GM21723 (cell line): ENCODE measurements around the gene AIF1L.
"Not testable (repeated sequence)": the region's sequence is repeated elsewhere in the genome, so short reads cannot be mapped to it uniquely, and the experiment has no call there.

Experiments
- ATAC-seq: cut with Tn5 transposase; IDR thresholded peaks from one replicate; pipeline ENCODE4 v1.9.1; 2021; ENCODE audit warnings: mild to moderate bottlenecking, moderate library complexity; ENCODE audit not compliant: unreplicated experiment

The AIF1L gene

DNA sequence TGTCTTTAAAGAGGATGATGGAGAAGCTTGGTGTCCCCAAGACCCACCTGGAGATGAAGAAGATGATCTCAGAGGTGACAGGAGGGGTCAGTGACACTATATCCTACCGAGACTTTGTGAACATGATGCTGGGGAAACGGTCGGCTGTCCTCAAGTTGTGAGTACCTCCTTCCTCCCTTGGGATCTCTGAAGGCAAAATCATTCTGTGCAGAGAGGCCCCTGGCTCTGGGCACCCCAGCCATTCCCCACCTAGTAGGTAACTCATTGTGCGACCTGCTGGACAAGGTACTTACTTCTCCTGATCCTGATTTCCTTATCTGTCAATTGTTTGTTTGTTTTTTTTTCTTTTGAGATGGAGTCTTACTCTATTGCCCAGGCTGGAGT is 21.4 kb downstream of the AIF1L start:
- no peak for ATAC-seq

DNA sequence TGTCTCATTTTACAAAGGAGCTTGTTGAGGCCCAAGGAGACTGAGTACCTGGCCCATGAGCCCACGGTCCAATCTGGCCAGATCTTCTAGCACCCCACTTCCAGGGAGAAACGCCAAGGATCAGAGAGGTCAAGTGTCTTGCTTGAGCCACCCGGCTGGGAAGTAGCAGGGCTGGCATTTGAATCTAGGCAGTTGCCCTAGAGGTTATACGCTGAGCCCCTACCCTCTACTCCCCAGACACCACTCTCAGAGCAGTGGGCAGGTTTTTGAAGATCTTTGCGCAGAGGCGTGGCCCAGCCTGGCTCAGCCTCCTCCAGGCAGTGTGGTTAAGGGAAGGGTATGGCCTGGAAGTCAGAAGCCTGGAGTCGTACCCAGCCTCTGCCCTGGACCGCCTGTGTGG is 23.3 kb downstream of the AIF1L start:
- no peak for ATAC-seq

DNA sequence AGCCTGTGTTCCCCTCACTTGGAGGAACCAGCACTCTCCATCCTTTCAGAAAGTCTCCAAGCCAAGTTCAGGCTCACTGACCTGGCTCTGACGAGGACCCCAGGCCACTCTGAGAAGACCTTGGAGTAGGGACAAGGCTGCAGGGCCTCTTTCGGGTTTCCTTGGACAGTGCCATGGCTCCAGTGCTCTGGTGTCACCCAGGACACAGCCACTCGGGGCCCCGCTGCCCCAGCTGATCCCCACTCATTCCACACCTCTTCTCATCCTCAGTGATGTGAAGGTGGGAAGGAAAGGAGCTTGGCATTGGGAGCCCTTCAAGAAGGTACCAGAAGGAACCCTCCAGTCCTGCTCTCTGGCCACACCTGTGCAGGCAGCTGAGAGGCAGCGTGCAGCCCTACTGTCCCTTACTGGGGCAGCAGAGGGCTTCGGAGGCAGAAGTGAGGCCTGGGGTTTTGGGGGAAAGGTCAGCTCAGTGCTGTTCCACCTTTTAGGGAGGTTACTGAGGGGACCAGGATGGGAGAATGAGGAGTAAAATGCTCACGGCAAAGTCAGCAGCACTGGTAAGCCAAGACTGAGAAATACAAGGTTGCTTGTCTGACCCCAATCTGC is 24.4 kb downstream of the AIF1L start:
- no peak for ATAC-seq

DNA sequence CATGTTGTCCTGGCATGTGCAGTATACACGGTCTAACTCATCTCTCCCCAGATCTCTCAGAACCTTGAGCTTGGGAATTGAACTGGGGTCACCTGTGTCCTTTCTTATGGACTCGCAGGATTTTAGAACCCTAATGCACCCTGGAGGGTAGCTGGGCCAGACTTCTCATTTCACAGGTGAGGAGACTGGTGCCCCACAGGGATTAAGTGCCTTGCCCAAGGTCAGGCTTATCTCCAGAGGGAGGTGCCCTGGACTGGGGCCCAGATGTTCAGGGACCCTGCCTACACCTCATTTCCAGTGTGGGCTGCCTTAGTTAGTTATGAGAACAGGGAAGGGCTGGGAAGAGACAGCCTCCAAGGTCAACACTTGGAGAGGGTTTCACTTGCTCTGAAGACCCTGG is 25.0 kb downstream of the AIF1L start:
- ATAC-seq = no peak

DNA sequence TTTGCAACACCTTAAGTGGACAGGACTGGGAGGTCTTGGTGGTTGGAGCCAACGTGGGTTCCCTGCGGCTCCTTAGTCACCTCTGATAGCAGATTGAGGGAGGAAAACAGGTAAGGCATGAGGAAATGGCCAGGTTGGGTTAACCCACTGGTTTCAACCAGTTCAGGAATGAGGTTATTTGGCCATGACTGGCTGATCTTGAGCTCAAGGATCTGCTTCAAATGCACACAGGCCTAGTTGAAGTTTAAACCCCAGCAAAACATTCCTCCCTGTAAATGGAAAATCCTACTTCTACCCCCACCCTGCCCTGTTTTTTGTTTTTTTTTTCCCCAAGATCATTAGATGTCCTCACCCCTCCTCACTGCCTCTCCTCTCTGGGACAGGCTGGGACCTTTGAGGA is 25.8 kb downstream of the AIF1L start:
- ATAC-seq = no peak

DNA sequence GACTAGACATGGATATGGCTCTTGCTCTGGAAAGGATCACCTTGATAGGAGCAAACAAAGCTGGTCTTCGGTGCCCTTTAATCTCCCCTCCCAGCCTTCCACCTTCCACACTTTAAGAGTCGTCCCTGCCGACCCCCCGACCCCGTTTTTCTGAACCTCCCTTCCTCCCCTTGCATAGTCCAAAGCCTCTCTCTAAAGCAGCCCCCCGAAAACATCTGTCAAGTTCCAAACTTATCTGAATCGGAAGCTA is 28.6 kb downstream of the AIF1L start:
- ATAC-seq = no peak

DNA sequence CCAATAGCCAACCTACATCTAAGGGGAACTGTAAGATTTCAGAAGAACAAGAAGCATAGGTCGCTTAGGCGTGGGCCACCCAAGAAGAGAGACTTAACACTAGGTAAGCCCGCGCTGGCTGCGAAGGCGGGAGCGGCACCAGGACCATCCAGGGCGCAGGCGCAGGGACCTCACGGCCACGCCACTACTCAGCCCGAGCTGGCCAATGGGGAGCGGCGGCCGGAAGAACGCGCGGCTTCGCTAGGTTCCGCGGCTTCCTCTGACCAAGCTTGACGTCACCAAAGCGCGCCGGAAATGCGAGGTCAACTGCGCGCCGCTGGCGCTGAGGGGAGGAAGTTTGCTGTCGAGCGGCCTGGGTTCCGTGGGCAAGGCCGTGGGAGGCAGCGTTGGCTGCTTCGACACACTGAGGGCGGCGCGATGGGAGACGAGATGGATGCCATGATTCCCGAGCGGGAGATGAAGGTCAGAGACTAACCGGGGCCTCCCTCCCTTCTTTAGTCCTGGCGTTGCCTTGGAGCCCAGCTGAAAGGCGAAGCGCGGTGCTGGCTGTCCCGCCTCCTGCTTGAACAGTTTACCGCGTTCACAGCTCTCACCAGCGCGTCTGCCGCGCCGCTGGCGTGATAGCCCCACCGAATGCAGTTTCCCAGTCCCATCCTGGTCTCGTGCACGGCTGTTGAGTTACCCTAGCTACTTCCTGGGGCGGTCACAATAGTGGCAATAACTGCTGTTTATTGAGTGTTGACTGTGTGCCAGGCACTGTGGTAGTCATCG is 29.1 kb downstream of the AIF1L start, which contains the start of gene NUP214:
Gene NUP214, plus strand, starts transcription at position 299 of the 771 bp plus-strand sequence. Its CDS starts 119 bp downstream, at position 418.
- peak; percentile 93 for ATAC-seq

DNA sequence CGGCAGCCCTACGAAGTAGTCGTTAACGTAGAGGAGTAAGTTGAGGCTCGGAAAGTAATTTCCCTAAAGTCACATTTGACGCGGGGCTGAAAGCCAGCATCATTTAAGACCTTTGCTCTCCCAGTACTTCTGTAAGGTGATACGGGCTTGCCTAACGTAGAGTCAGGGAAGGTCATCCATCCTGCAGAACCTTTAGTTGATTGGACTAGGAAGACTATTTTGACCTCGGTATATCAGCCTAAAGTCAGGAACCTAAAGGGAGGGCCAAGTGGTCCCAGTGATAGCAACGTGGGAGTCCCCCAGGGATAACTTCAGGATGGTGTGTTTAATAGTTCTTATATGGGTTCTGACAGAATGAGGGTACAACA is 29.7 kb downstream of the AIF1L start:
- ATAC-seq = no peak

DNA sequence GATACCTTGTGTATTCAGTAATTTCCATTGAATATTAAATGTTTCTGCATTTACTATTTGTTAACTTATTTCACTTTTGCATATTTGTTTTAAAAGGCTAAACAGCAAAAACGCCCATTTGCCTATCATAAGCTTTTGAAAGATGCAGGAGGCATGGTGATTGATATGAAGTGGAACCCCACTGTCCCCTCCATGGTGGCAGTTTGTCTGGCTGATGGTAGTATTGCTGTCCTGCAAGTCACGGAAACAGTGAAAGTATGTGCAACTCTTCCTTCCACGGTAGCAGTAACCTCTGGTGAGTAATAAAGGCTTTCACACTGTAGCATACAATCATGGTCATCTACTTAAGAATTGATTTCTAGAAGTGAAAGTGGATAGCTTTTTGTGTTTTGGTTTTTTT is 32.9 kb downstream of the AIF1L start:
- ATAC-seq = no peak

DNA sequence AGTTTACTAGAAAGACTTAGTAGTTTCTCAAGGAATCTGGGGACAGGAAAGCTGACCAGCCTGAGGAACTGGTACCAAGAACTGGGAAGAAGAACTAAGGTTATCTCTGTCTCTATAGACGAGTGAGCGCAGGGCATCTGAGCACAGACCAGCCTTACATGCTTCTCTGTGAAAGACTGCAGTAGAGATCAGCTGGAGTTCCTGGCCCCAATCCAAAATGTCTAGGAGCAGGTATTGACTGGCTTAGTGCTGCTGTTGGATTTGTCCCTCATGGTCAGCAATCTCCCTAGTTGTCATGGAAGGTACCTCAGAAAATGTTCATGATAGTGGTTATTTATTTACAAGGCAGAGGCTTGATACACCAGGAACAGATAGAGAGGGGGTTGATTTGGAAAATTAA is 42.3 kb downstream of the AIF1L start:
- ATAC-seq = no peak

DNA sequence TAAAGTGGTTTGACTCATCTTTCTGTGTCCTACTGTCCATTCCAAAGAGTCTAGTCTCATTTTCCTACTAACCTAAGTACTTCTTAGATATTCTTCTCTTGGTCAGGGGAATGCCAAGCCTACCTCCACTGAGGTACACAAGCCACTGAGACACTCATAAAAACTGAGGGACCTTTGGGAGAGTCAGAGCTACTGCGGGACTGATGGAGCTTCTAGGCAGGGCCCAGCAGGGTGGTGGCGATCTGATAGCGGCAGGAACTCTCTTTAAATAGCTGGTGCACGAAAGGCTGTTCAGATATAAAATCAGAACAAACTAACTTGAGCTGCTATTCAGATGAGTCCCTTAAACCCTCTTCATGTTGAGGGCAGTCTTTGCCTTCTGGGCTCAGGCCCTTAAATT is 43.8 kb downstream of the AIF1L start:
- ATAC-seq = no peak

DNA sequence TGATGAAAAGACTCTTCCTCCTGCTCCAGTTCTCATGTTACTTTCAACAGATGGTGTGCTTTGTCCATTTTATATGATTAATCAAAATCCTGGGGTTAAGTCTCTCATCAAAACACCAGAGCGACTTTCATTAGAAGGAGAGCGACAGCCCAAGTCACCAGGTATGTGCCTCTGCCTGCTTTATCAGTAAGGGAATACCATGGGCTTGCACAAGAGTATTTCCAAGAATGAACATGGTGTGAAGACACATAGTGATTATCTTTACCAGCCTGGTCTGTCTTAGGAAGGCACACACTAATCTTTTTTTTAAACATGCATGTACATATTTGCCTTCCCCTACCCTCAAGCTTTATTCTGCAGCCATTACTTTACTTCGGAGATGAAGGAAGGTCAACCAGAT is 44.2 kb downstream of the AIF1L start:
- ATAC-seq = no peak

DNA sequence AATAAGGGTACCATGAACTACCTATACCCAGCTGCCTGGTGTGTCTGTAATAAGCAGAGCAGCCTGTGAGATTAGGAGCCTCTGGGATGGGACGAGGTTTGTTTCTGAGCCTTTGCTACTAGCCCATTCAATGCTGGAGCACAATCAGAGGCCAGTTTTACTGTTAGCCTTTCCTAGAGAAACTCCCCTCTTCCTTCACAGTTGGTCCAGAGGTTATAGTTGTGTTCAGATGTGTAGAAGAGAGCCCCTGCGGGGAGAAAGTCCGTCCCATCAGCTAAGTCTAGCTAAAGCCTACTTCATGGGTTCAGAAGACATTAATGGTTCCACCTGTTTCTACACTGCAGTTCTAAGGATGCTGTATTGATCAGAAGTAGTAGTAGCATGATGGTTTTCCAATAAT is 45.8 kb downstream of the AIF1L start:
- no peak for ATAC-seq

DNA sequence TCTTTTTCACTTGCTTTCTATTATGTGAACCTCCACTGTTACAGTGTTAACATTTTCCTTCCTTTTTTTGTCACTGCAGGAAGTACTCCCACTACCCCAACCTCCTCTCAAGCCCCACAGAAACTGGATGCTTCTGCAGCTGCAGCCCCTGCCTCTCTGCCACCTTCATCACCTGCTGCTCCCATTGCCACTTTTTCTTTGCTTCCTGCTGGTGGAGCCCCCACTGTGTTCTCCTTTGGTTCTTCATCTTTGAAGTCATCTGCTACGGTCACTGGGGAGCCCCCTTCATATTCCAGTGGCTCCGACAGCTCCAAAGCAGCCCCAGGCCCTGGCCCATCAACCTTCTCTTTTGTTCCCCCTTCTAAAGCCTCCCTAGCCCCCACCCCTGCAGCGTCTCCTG is 47.9 kb downstream of the AIF1L start:
- no peak for ATAC-seq

DNA sequence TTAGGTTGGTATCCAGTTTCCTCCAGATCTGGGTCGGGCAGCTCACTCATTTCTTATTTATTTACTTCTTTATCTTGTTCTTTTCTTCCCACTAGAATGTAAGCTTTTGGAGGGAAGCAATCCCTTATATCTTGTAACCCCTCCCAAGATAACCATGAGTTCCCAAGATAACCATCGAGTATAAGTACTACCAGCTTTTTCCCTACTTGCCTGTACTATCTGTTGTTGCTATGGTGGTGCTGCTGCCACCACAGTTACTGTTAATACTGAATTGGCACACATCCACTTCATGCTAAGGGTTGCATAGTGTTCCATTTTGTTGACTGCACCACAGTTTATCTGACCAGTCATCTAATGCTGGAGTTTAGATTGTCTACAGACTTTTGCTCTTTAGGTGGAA is 48.9 kb downstream of the AIF1L start:
- no peak for ATAC-seq

DNA sequence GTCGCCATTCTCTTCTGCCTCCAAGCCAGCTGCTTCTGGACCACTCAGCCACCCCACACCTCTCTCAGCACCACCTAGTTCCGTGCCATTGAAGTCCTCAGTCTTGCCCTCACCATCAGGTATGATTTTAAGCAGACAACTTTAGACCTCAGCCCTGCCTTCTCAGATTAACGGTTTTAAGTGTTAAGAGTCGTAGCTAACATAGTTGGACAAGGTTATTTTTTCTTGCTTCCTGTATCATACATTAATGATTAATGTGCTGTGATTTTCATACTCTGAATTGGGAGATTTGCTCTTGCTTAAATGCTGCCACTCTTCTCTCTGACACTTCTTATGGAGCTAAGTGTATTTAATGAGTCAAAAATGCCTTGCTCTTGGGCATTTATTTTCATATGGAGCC is 49.9 kb downstream of the AIF1L start:
- no peak for ATAC-seq

DNA sequence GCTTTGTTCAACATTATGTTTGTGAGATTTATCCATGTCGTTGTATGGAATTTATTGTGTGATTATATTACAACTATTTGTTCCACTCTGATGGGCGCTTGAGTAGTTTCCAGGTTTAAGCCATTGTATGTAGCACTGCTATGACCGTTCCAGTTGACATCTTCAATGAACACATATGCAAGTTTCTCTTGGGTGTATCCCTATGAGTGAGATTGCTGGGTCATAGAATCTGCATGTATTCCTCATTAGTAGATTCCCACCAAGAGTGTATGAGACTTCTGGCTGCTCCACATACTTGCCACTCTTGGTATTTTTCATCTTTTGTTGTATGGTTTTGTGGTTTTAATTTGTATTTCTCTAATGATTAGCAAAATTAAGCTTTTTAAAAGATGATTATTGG is 51.9 kb downstream of the AIF1L start:
- ATAC-seq = no peak

DNA sequence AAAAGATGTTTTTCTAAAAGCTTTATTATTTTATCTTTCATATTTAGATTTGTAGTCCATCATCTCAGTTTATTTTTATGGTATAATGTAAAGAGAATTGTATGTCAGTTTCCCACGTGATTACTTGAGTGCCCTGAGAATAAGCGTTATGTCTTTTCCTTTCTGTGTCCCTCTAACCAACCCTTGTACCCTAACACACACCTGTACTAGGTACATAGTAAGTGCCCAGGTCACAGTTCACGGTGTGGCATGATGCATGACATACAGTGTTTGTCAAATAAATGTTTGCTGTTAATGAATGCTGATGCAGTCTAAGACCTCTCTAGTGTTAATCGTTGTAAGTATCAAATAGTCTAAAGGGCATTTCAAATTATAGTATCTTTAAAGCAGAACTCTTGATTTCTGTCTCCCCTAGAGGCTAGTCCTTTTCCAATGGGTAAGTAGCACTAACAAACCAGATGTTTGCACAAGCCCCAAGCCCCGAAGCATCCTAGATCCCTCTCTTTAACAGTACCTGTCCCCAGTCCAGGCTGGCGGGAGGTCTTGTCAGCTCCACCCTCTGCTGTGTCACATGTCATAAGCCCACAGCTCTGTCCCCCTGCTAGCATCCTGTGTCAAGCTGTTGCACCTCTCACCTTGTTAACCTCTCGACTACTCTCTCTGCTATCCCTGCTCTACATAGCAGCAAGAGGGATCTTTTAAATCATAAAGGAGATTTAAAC is 52.8 kb downstream of the AIF1L start:
- ATAC-seq = no peak

DNA sequence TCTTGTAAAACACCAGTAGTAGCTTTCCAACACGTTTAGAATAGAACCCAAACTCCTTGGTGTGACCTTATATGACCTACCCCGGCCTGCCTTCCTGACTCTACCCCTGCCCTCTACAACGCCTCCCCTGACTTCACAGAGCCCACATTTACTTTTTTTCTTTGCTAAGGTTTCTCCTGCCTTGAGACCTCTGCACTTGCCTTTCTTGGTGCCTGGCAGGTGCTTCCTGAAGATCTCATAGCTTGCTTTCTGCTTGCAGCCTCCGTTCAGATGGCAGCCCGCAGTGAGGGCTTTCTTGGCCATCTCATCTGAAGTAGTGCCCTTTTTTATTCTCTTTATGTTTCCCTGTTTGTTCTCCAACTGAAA is 53.3 kb downstream of the AIF1L start:
- ATAC-seq = no peak

DNA sequence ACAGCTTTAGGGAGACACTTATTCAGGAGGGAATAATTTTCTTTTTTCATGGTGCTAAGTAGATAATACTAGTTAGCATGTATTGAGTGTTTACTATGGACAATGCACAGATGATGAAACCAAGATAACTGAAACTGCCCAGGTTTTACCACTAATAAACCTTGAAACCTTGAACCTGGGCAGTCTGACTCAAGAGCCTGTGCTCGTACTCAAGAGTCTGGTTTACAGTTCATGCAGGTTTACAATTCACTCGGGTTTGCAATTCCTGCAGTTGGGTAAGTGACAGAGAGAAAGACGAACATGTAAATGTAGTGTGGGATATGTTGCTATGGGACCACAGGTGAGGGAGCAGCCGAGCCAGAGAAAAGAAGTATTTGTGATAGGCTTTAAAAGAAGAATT is 57.3 kb downstream of the AIF1L start:
- no peak for ATAC-seq

DNA sequence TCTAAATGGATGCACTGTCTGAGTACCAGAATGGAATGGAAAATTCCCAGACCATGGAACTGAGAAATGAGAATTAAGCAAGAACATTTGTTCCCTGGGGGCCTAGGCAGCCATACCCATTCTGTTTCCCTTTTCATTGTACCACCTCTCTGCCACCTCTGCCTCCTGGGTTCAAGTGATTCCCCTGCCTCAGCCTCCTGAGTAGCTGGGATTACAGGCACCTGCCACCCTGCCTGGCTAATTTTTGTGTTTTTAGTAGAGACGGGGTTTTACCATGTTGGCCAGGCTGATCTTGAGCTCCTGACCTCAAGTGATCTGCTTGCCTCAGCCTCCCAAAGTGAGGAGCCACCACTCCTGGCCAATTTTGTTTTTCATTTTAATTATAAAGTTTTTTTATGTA is 62.3 kb downstream of the AIF1L start:
- ATAC-seq = not testable (repeated sequence)

DNA sequence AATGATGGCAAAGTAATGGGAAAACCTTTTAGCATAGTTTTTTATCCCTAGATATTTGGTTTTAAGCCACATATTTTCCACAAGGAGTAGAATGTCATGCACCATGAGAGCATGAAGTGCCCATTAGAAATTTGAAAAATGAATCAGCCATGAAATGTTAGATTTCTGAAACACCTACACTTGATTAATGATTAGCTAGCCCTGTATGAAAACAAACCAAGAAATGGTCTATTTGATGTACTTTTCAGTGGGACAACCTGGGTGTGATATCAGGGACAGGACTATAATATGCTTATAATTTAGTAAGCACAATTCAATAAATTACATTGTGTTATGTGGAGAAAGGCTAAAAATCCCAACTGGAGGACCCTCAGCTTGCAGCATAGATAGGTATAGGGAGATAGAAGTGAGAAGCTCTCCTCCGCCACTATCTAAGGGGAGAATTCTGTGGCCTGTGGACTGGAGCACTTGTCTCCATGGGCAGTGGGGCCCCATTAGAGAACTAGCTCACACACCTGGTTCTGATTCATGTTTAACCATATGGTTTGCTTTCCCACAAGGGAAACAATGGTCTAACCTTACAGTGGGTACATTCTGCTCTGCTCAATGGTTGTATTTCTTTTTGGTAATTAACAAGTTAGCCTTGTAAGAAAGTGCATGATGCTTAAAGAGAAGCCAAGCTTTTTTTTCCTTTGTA is 64.2 kb downstream of the AIF1L start:
- ATAC-seq = no peak
